GM21367 (cell line): Measurements from ENCODE around the gene JMJD4.

ENCODE experiments used
- ATAC-seq: cut with Tn5 transposase; IDR thresholded peaks from one replicate; pipeline ENCODE4 v1.9.1; 2021; ENCODE audit not compliant: unreplicated experiment

The JMJD4 gene

DNA sequence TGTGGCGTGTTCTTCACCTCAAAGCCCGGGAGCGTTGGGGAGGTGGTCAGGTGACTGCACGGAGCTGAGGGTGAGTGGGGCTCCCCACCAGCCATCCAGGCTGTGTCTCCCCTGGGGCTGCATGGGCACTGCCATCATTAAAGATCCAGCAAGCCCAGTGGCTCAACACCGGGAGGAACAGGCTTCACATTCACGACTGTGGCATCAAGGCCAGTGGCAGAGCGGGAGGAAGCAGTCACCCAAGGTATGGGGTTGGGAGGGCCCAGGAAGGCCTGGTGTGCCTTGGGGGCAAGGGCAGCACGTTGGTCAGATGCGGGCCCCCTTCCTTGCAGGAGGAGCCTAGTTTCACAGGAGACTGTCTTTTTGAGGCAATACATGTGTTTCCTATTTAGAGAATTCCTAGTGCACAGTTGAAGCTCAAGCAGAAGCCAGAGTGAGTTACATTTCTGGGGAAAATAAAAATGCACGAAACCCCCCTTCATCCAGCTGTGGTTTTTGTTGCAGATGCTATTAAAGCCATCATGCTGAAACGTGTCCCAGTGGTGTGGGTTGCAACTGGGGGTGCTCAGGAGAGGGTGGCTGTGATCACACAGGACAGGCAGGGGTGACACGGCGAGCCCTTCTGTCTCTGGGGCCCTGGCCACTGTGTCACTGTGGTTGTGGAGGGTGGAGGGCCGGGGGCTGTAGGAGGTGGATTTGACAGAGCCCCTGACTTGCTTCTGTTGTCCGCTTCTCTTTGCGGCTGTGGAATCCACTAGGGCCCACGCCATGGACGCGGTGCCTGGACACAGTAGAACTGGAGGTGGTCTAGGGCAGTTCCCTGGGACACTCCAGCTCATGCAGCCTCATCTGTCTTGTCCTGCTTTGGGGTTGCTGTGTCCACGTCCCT, 34.2 kb upstream of the JMJD4 start:
- ATAC-seq, result no peak

DNA sequence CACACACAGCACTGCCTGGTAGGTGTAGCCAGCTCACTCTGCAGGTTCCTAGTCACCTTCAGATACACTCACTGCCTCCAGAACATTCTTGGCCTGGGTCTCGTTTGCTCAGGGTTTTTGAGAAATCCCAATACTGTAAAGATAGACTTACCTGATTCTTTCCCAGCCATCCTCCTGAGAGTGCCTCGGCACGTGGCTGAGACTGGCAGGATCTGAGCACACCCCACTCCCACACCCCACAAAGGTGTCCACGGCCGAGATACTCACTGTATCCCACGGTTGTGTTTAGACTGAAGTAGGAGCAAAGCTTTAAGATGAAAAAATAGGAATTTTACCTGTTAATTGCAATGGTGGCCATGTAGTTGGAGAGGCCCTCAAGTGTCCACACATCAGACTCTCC, 33.5 kb upstream of the JMJD4 start:
- ATAC-seq, result no peak

DNA sequence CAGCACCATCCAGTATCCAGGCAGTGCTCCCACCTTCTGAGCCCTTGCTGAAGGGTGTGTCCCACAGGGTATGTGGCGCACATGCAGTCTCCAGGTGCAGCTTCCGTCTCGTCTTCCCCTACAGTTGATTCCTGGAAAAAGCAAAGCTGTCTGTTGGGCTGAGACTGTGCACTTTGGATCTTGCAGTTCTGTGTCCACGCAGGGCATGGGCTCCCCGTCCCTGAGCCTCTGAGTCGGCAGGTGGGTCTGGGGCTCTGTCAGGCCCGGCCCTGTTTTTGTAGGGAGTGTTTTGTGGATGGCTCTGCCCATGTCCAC, 33.0 kb upstream of the JMJD4 start:
- no peak for ATAC-seq

DNA sequence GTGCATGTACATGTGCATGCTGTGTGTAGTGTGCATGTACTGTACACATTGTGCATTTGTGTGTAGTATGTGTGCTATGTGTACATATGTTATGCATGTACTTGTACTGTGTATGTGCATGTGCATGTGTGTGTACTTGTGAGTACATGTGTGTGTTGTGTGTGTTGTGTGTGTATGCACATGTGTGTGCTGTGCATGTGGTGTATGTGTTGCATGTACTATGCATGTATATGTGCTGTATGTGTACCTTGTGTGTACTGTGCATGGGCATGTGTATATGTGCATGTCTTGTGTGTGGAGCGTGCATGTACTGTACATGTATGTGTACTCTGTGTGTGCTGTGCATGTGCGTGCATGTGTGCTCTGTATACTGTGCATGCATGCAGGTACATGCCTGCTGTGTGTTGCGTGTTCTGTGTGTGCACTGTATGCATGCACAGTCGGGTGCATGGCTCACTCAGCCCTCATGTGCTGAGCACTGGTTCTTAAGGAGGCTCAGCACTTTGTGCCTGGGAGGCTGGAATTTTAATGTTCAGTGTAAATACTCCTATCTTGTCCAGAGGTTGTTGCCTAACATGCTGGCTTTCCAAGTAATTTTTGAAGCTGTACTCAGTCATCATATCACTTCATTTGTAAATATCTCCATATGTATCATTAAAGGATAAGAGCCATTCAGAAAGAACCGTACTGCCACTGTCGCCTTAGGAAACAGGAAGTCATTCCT, 32.5 kb upstream of the JMJD4 start:
- ATAC-seq, result no peak

GRCh38 chr1:227766653-227767277, 31.7 kb upstream of the JMJD4 start:
- no peak for ATAC-seq

DNA sequence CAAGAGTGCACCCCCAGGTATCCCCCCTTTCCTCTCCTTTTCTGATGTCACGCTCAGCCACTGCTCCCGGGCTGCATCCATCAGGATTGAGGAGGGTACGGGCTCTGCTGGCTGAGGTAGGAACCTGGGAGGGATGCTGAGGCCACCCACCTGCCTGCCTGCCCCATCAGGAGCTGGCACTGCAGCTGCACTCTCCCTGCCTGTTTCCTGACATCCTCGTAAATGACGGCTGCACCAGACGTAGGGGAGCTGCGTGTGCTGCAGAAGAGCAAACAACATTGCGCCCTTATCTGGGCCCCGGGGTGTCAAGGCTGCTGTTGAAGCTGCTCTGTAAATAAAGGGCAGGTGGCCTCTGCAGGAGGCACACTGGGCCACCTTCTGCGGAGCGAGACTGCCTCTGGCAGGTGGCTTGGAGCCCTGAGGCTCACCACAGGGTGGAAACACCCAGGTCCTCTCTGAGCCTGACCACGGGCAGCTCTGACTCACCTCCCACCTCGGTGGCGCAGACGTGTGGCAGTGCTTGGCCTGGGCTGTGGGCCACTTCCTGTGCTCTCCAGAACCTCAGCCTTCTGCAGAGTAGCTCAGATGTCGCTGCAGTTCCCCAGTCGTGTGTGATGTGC, 31.0 kb upstream of the JMJD4 start:
- ATAC-seq, result no peak

GRCh38 chr1:227765261-227766014, 30.3 kb upstream of the JMJD4 start:
- ATAC-seq, result no peak

GRCh38 chr1:227764019-227764391, 28.9 kb upstream of the JMJD4 start:
- no peak for ATAC-seq

DNA sequence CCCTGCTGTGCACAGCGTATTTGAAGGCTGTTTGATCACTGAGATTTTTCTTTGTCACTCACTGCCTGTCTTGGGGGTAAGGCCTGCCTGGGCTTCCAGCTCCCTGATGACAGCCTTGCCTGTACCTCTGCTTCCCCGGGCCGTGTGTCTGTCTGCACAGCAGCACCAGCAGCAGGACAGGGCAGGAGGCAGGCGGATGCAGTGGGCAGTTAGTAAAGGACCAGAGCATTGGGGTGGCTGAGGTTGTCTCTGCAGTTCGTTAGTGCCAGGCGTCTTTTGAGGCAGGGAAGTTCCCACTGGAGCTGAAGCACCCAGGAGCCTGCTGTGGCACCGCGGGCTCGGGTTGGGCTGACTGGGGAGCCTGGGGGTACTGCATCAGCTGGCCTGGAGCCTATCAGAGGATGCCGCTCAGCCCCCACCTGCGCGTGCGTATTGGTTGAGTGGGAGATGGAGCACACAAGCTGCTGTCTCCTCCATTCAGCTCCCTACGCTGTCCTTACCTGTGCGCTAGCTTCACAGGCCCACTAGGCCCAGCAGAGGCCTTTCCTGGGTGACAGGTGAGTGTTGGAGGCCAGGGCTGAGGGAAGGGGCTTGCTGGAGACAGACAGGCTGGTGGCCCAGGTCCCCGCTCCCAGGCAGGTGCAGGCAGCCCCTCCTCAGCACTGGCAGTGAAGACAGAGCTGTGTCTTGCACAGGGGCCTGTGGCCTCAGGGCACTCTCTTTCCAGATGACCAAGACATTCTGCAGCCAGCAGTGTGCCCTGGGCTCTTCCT, 28.3 kb upstream of the JMJD4 start:
- no peak for ATAC-seq

- ATAC-seq, result peak; percentile 80
Measured at GRCh38 chr1:227762231-227762911, 27.3 kb upstream of the JMJD4 start.

- no peak for ATAC-seq
Measured at GRCh38 chr1:227761621-227762230, 26.6 kb upstream of the JMJD4 start.

- ATAC-seq, result no peak
Measured at GRCh38 chr1:227760377-227760776, 25.3 kb upstream of the JMJD4 start.

- no peak for ATAC-seq
Measured at GRCh38 chr1:227759341-227760300, 24.5 kb upstream of the JMJD4 start.

DNA sequence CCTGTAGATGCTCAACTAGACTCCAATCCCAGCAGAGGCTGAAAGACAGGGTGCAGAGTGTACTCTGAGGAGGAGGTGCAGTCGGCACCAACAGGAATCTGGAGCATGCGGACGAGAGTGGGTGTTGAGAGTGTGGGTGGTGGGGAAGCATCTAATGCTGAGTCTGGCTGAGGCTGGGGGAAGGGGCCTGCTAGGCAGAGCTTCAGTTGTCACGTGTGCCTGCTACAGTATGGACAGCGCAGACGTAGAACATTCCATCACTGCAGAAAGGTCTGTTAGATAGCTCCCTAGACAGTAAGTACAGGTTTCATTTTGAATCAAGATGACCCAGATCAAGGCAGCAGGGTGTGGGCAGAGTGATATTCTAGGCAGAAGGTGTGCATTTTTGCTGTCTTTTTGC, 23.3 kb upstream of the JMJD4 start:
- peak; percentile 36 for ATAC-seq

- ATAC-seq, result no peak
Measured at GRCh38 chr1:227757781-227758180, 22.7 kb upstream of the JMJD4 start.

DNA sequence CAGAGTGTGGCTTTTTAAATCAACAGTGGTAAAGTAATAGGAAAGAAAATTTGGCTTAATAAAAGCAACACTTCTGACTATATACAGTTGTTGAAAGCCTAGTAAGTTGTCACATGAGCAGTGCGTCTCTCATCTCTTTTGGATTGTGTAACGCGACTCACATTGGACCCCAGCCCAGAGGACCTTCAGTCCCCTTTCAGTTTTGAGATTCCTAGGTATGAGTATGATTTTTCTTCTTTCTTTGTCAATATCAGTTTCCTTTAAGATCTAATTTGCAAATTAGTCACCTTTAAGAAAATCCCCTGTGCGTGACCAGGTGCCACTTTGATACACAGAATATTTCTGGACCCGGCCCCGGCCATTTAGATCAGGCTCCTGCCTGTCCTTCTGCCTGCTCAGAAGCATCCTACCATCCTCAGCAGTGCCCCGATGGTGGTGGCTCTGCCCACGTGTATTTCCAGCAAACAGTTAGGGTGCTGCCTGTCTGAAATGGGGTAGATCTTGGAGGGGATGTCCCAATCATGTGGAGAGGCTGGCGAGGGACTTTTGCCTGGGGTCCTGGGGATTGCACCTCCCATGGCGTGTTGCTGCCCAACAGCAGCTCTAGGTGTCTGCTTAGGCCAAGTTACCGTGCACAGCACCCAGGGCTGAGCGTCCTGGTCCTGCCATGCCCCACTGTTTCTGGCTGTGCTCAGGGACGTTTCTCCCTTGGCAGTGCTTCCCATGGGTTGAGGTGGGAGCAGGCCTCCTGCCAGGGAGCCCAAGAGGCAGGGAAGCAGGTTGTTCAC, 21.3 kb upstream of the JMJD4 start:
- ATAC-seq, result no peak

GRCh38 chr1:227754958-227755357, 19.9 kb upstream of the JMJD4 start:
- ATAC-seq, result no peak
